H1 (cell line): ENCODE results near the gene KLRF1. TPM values are rescaled to one million over a fixed set of nuclear protein-coding genes. Genes with fewer than 3 reads are reported as not detected.

Experiments used
- RAD21 ChIP-seq, 2 experiments: IDR thresholded peaks in 1 of 2; conservative IDR thresholded peaks in 1 of 2; 2 replicates each; pipeline ENCODE4 v1.6.1; 2011; ENCODE audit warnings: low read depth in 2 of 2, low read length in 2 of 2, improper control_type of control experiment in 1 of 2, inconsistent platforms in 1 of 2, mild to moderate bottlenecking in 1 of 2, moderate library complexity in 1 of 2
- SAP30 ChIP-seq: fragments of 300-600 bp; sonication (generic); IDR thresholded peaks from 2 replicates; pipeline ENCODE4 v1.7.1; 2012; ENCODE audit warnings: low read length, moderate library complexity, mild to moderate bottlenecking, inconsistent platforms; ENCODE audit not compliant: insufficient read depth, insufficient replicate concordance
- SIN3A ChIP-seq, 2 experiments: IDR thresholded peaks in 1 of 2; conservative IDR thresholded peaks in 1 of 2; 2 replicates each; pipeline ENCODE4 v1.6.1; 2011 to 2012; ENCODE audit warnings: low read length in 2 of 2, improper control_type of control experiment in 1 of 2, low read depth in 1 of 2, mild to moderate bottlenecking in 1 of 2
- polyA plus RNA-seq, 7 experiments: library from polyadenylated mRNA; depleted of rRNA in 3 of 7; stranded (reverse) in 5 of 7; unstranded in 2 of 7; fragments of >200 nt in 5 of 7; fragments of 200-250 nt in 2 of 7; gene quantifications; 1 replicate in 5 of 7; 2 replicates in 1 of 7; 4 replicates in 1 of 7; pipeline versions ENCODE4 v1.2.1 to v1.2.3, GENCODE V29; 2011 to 2013; ENCODE audit warnings: missing spikeins in 2 of 7, mixed read lengths in 2 of 7
- total RNA-seq: library from RNA; stranded (reverse); fragmentation: NEBNext Ultra II Directional; extraction: Animal tissue kit (Norgen Biotek cat#: 25700); gene quantifications from 2 replicates; pipeline ENCODE4 v1.2.1, GENCODE V29; 2021

The KLRF1 gene
- total and polyA plus RNA-seq, 2 of the 8 experiments (the other 6 are each of a cell fraction or from before 2014, with no cell fraction given) = not detected

DNA sequence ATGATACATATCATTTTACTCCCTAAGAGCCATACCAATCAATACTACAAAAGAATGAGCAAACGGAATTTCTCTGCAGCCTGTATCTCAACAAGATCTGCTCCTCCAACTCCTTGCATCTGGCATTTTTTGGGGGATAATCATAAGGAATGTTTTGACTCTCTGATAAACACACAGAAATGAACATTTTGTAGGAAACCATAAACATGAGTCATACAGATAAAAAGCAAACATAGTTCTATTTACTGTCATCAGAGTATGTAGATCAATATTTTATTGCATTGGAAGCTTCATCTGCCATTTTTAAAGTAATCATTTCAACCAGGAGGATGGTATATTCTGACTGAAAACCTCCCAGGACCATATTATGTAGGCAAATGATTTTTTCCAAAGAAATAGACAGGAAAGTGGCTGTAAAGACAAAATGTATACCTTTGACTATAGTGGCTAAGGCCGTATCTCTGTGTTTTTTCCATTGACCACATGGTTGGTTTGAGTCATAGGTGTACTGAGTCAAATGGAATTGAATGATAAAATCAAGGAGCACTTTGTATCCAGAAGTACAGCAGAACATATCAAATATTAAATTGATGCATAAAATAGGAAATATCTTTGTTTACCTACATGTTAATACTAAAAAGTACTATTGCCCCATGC lies 34.2 kb upstream of the KLRF1 start (continued):
- no peak for TF ChIP-seq SIN3A (conservative IDR thresholded peaks at IDR 0.05 in 1 of 2, IDR thresholded peaks at IDR 0.05 in 1 of 2; ENCODE audit: low read depth in 1 of 2, low read length in 2 of 2)
- TF ChIP-seq RAD21 (IDR thresholded peaks at IDR 0.05 in 1 of 2, conservative IDR thresholded peaks at IDR 0.05 in 1 of 2; ENCODE audit: low read depth in 2 of 2, low read length in 2 of 2) = no peak
- TF ChIP-seq SAP30 = no peak
